ENCODE data around the gene SLC27A6.
"Not testable (repeated sequence)": the region's sequence is repeated elsewhere in the genome, so short reads cannot be mapped to it uniquely, and the experiment has no call there.

SLC27A6 gene

GRCh38 chr5:128949847-128950546 is 15.3 kb upstream of the SLC27A6 start:
- TF ChIP-seq ZFX (IDR thresholded peaks at IDR 0.05; ENCODE audit: borderline replicate concordance): no peak
- TF ChIP-seq CTCF (IDR thresholded peaks at IDR 0.05): no peak
- no peak overlapping the region for H3K27ac ChIP-seq

- H3K27ac ChIP-seq: not testable (repeated sequence)
These were observed 14.0 kb upstream of the SLC27A6 start for GRCh38 chr5:128951301-128951700.

DNA sequence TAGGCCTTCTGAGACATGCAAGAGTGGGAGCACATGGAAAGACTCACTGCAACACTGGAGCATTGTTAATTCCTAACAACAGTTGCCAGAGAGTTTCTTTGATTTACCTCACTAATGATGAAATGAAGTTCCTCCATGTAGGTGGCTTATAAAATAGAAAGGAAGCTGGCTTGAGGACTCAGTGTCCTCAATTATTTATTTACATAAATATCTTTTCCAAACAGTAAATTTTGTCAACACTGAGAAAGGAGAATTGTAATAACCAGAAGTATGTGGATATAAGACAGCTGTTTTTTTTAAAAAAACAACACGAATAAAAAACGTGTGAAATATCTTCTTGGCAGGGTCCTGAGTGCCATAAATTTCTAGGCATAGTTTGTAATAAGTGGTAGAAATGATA is 9.1 kb upstream of the SLC27A6 start:
- TF ChIP-seq CTCF (IDR thresholded peaks at IDR 0.05) (no peak), ZFX (IDR thresholded peaks at IDR 0.05; ENCODE audit: borderline replicate concordance) (no peak)
- no peak overlapping the region for H3K27ac ChIP-seq

GRCh38 chr5:128962211-128962610 is 3.1 kb upstream of the SLC27A6 start:
- H3K27ac ChIP-seq: no peak overlapping the region
- TF ChIP-seq ZFX (IDR thresholded peaks at IDR 0.05; ENCODE audit: borderline replicate concordance) (no peak), CTCF (IDR thresholded peaks at IDR 0.05) (no peak)

DNA sequence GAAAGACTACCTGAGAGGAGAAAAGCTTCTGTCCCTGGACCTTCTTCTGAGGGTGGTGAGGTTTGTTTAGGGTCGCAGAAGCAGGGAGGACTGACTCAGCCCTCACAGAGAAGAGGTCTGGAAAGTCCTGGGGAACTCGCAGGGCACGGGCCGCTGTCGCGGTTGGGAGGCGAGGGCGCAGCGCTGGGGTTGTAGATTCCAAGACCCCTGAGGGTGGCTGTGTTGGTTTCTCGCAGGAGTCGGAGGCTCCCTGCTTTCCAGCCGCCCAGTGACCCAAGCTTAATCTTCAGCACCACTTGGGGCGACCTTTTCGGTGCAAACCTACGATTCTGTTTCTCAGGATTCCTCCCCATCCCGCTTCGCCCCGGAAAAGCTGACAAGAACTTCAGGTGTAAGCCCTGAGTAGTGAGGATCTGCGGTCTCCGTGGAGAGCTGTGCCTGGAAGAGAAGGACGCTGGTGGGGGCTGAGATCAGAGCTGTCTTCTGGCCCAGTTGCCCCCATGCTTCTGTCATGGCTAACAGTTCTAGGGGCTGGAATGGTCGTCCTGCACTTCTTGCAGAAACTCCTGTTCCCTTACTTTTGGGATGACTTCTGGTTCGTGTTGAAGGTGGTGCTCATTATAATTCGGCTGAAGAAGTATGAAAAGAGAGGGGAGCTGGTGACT is 482 bp downstream of the SLC27A6 start:
- no peak for TF ChIP-seq CTCF (IDR thresholded peaks at IDR 0.05)
- TF ChIP-seq ZFX (IDR thresholded peaks at IDR 0.05; ENCODE audit: borderline replicate concordance): no peak
- H3K27ac ChIP-seq: no peak overlapping the region

GRCh38 chr5:128966375-128966774 is 1.1 kb downstream of the SLC27A6 start:
- TF ChIP-seq ZFX (IDR thresholded peaks at IDR 0.05; ENCODE audit: borderline replicate concordance) (no peak), CTCF (IDR thresholded peaks at IDR 0.05) (no peak)
- no peak overlapping the region for H3K27ac ChIP-seq

GRCh38 chr5:128966846-128967245 is 1.6 kb downstream of the SLC27A6 start:
- TF ChIP-seq ZFX (IDR thresholded peaks at IDR 0.05; ENCODE audit: borderline replicate concordance) (no peak), CTCF (IDR thresholded peaks at IDR 0.05) (no peak)
- H3K27ac ChIP-seq: no peak overlapping the region

All from 22Rv1 (cell line).